Suprapubic skin (tissue), 4 donors: Measurements from ENCODE around the gene NMUR2. TPM values are rescaled to one million over a fixed set of nuclear protein-coding genes. Genes with fewer than 3 reads are reported as not detected.

Source experiments
- DNase-seq, 2 donors: peaks; one replicate each; pipeline ENCODE4 v3.0.0-alpha.2; 2019; ENCODE audit warnings: low spot score in 2 of 2
- H3K27ac ChIP-seq: fragments of 200-600 bp; sonication (generic); one replicate; pipeline ENCODE4 v1.5.1; 2019
- H3K27me3 ChIP-seq: fragments of 200-600 bp; sonication (generic); one replicate; pipeline ENCODE4 v1.5.1; 2019
- H3K36me3 ChIP-seq: fragments of 200-600 bp; sonication (generic); one replicate; pipeline ENCODE4 v1.5.1; 2019
- H3K4me1 ChIP-seq: fragments of 200-600 bp; sonication (generic); one replicate; pipeline ENCODE4 v1.5.1; 2019
- H3K4me3 ChIP-seq: fragments of 200-600 bp; sonication (generic); one replicate; pipeline ENCODE4 v1.5.1; 2019; ENCODE audit warnings: mild to moderate bottlenecking
- H3K9me3 ChIP-seq: fragments of 200-600 bp; sonication (generic); one replicate; pipeline ENCODE4 v1.5.1; 2019
- EP300 ChIP-seq: sonication (generic); formaldehyde crosslinking; IDR thresholded peaks from one replicate; pipeline ENCODE4 v1.6.1; 2017; ENCODE audit warnings: antibody characterized with exemption
- POLR2A ChIP-seq, 2 donors: fragments of 450-650 bp; IDR thresholded peaks; one replicate each; pipeline ENCODE4 v1.6.1; 2017; ENCODE audit warnings: antibody characterized with exemption in 2 of 2, mild to moderate bottlenecking in 2 of 2, moderate library complexity in 2 of 2
- POLR2AphosphoS5 ChIP-seq, 3 donors: sonication (generic); formaldehyde crosslinking; IDR thresholded peaks; one replicate each; pipeline ENCODE4 v1.6.1; 2017; ENCODE audit warnings: antibody characterized with exemption in 3 of 3
- WGBS: methylation state at CpG from one replicate; pipeline ENCODE4 v1.1.5; 2018; 5-methylcytosine and 5-hydroxymethylcytosine counted together
- total RNA-seq, 4 donors: library from RNA; depleted of rRNA; stranded (reverse); fragments of >200 nt; gene quantifications; one replicate each; pipeline ENCODE4 v1.1.0, GENCODE V29; 2016
- TF ChIP-seq, protein P1 (sequence below), 2 donors: fragments of 200-600 bp in 1 of 2; fragments of 450-650 bp in 1 of 2; sonication (generic) in 1 of 2; IDR thresholded peaks; one replicate each; pipeline ENCODE4 v1.5.1; 2016 to 2019; ENCODE audit warnings: antibody characterized with exemption in 2 of 2, mild to moderate bottlenecking in 1 of 2, moderate library complexity in 1 of 2

NMUR2 gene
- total RNA-seq, 4 donors from 2014 or later: not detected

DNA sequence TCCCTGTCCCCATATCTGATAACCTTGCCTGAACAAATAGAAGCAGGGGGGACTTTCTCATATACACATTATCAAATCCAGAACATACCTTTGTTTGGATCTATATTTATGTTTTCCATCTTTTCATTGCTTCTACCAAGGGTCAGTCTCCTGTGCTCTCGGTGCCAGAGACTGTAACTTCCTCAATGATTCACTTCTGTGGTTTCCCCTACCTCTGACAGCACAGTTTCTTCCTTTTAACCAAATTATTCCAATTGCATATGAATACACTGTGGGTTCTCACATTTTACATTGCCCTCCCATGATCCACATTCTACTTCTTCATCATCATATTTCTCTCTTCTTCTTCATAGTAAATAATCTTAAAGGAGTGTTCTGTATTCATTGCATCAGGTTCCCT, 32.2 kb downstream of the NMUR2 start:
- H3K27ac ChIP-seq: no peak overlapping the region
- H3K9me3 ChIP-seq: no peaks in the 10 kb centered on the region
- TF ChIP-seq EP300 (no peak), POLR2A (IDR thresholded peaks at IDR 0.05) (no peak), POLR2AphosphoS5 (IDR thresholded peaks at IDR 0.05) (no peak)
- TF ChIP-seq, protein P1, sequence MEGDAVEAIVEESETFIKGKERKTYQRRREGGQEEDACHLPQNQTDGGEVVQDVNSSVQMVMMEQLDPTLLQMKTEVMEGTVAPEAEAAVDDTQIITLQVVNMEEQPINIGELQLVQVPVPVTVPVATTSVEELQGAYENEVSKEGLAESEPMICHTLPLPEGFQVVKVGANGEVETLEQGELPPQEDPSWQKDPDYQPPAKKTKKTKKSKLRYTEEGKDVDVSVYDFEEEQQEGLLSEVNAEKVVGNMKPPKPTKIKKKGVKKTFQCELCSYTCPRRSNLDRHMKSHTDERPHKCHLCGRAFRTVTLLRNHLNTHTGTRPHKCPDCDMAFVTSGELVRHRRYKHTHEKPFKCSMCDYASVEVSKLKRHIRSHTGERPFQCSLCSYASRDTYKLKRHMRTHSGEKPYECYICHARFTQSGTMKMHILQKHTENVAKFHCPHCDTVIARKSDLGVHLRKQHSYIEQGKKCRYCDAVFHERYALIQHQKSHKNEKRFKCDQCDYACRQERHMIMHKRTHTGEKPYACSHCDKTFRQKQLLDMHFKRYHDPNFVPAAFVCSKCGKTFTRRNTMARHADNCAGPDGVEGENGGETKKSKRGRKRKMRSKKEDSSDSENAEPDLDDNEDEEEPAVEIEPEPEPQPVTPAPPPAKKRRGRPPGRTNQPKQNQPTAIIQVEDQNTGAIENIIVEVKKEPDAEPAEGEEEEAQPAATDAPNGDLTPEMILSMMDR (IDR thresholded peaks at IDR 0.05): no peak

DNA sequence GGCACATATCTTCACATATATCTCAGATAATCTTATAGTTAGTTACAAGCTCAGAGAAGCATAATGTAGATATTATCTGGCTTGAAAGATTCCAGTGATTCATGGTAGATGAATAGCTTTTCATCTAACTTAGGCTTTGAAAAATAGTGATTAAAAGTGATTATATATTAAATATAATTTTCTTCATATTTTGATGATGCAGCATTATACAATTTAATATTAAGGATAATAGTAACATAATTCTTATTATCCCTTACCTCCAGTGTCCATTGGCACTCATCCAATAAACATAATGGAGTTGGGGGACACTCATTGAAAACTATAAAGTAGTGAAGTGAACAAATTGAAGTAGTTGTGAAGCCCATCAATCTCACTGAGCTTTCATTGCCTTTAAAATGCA, 35.8 kb downstream of the NMUR2 start:
- Histone ChIP-seq H3K4me3 (no peak overlapping the region), H3K27ac (no peak overlapping the region), H3K36me3 (no peaks in the 10 kb centered on the region), H3K4me1 (no peaks in the 10 kb centered on the region), H3K9me3 (no peaks in the 10 kb centered on the region), H3K27me3 (no peaks in the 10 kb centered on the region)
- no peak for DNase-seq
- TF ChIP-seq, protein P1 (IDR thresholded peaks at IDR 0.05): no peak
- TF ChIP-seq EP300 (no peak), POLR2AphosphoS5 (IDR thresholded peaks at IDR 0.05) (no peak), POLR2A (IDR thresholded peaks at IDR 0.05) (no peak)

More for the DNA sequence above, 32.2 kb downstream of the NMUR2 start:
- WGBS: 63% methylated on average over 1 of the region's 1 CpG
- Histone ChIP-seq H3K27me3 (no peaks in the 10 kb centered on the region), H3K4me3 (no peak overlapping the region), H3K36me3 (no peaks in the 10 kb centered on the region), H3K4me1 (no peaks in the 10 kb centered on the region)
- no peak for DNase-seq

DNA sequence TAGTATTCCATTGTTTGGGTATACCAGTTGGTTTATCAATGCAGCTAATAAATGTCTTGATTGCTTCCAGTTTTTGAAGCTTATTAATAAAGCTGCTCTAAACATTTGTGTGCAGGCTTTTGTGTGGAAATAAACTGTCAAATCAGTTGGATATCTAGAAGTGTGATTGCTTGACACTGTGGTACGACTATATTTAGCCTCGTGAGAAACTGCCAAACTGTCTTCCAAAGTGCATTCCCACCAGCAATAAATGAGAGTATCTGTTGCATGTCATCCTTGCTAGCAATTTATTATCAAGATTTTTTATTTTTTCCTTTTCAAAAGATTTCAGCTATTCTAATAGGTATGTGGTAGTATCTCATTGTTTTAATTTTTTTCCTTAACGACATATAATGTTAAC, 37.5 kb downstream of the NMUR2 start:
- H3K4me3 ChIP-seq: no peak overlapping the region
- no peaks in the 10 kb centered on the region for H3K36me3 ChIP-seq
- no peak for DNase-seq
- H3K4me1 ChIP-seq: no peaks in the 10 kb centered on the region
- H3K27ac ChIP-seq: no peak overlapping the region
- H3K9me3 ChIP-seq: no peaks in the 10 kb centered on the region
- 77% methylated on average over 3 of the region's 3 CpGs for WGBS
- TF ChIP-seq POLR2A (IDR thresholded peaks at IDR 0.05): no peak
- TF ChIP-seq POLR2AphosphoS5 (IDR thresholded peaks at IDR 0.05): no peak
- no peak for TF ChIP-seq EP300
- TF ChIP-seq, protein P1 (IDR thresholded peaks at IDR 0.05): no peak
- H3K27me3 ChIP-seq: no peaks in the 10 kb centered on the region

DNA sequence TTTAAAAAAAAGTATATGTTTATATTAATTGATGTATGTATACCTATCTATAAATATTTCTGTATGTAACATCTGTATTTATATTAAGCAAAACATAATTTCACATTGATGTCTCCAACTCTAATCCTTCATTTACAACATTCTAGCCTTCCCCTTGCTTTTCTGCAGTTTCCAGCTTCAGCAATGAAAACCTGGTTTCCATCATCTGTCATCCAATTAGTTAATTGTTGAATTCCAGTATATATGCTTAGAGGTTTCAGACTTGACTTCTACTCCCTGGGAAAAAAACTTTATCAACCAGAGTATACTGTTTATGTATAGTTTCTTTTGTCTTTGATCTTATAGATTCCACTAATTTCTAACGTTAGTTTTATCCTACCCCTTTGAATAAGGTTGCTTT, 38.4 kb downstream of the NMUR2 start:
- no peak overlapping the region for H3K4me3 ChIP-seq
- no peaks in the 10 kb centered on the region for H3K9me3 ChIP-seq
- no peaks in the 10 kb centered on the region for H3K36me3 ChIP-seq
- no peak for DNase-seq
- H3K27ac ChIP-seq: no peak overlapping the region
- WGBS: 31% methylated on average over 1 of the region's 1 CpG
- TF ChIP-seq, protein P1 (IDR thresholded peaks at IDR 0.05): no peak
- no peaks in the 10 kb centered on the region for H3K27me3 ChIP-seq
- H3K4me1 ChIP-seq: no peaks in the 10 kb centered on the region

DNA sequence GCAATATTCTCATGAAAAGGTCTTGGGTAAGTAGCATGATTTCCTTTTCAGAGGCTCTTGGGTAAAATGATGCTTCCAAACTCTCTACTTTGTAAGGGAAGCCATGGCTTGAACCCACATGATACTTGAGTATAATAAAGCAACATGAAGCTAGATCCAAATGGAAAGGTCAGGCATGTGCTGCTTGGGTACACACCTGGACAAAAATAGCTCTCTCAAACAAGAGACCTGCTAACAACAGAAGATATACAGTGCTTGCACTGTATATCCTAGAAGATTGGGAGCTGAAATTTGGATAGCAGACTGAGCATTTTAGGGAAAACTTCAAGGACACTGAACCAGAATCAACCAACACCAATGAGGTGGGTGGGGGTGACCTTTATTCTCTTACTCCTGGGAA, 40.2 kb downstream of the NMUR2 start:
- H3K36me3 ChIP-seq: no peaks in the 10 kb centered on the region
- no peak overlapping the region for H3K27ac ChIP-seq
- no peak for DNase-seq
- no peaks in the 10 kb centered on the region for H3K4me1 ChIP-seq
- no peaks in the 10 kb centered on the region for H3K9me3 ChIP-seq
- TF ChIP-seq, protein P1 (IDR thresholded peaks at IDR 0.05): no peak
- no peak for TF ChIP-seq POLR2AphosphoS5 (IDR thresholded peaks at IDR 0.05)
- TF ChIP-seq EP300: no peak
- TF ChIP-seq POLR2A (IDR thresholded peaks at IDR 0.05): no peak
- no peaks in the 10 kb centered on the region for H3K27me3 ChIP-seq
- no peak overlapping the region for H3K4me3 ChIP-seq
